Activated B cell treated with CpG ODN at 0.5 μM for 24 hours (primary cell): Measurements from ENCODE around the gene CEP89. TPM values are rescaled to one million over a fixed set of nuclear protein-coding genes. Genes with fewer than 3 reads are reported as not detected.
"Not testable (repeated sequence)": the region's sequence is repeated elsewhere in the genome, so short reads cannot be mapped to it uniquely, and the experiment has no call there.

ENCODE experiments used
- ATAC-seq: fragments of 200-7000 bp; cut with Tn5 transposase; one replicate; pipeline ENCODE4 v1.10.0; 2021; ENCODE audit warnings: low read depth, mild to moderate bottlenecking, moderate library complexity
- CTCF ChIA-PET: fragments of 350-600 bp; sonication (Branson Sonifier 250); formaldehyde crosslinking; loops from one replicate; lab custom pipeline; 2021; ENCODE audit warnings: antibody characterized with exemption; lab: Charles Lee
- POLR2A ChIA-PET: fragments of 350-600 bp; sonication (Branson Sonifier 250); formaldehyde crosslinking; loops from one replicate; lab custom pipeline; 2021; ENCODE audit warnings: antibody characterized with exemption; lab: Charles Lee
- DNase-seq: peaks from one replicate; pipeline ENCODE4 v3.0.0; 2022
- H3K27ac Mint-ChIP-seq: one replicate; pipeline ENCODE4 v1.8.0; 2020; ENCODE audit warnings: mixed read lengths
- H3K27me3 Mint-ChIP-seq: one replicate; pipeline ENCODE4 v1.8.0; 2021; ENCODE audit warnings: mixed read lengths
- H3K36me3 Mint-ChIP-seq: one replicate; pipeline ENCODE4 v1.8.0; 2021; ENCODE audit warnings: low read depth, mixed read lengths
- H3K4me1 Mint-ChIP-seq: one replicate; pipeline ENCODE4 v1.8.0; 2021; ENCODE audit warnings: mixed read lengths
- H3K4me3 Mint-ChIP-seq: one replicate; pipeline ENCODE4 v1.8.0; 2020; ENCODE audit warnings: mild to moderate bottlenecking, mixed read lengths
- H3K9me3 Mint-ChIP-seq: one replicate; pipeline ENCODE4 v1.8.0; 2020; ENCODE audit warnings: mixed read lengths
- intact Hi-C: fragments of 100-400 bp; cut with micrococcal nuclease; formaldehyde crosslinking; loops from one replicate; pipeline ENCODE4 v1.15.1; 2024
- total RNA-seq: library from RNA; stranded (reverse); gene quantifications from 2 replicates; pipeline ENCODE4 v1.2.3, GENCODE V29; 2022
- TF ChIP-seq, protein P1 (sequence below): fragments of 200-600 bp; IDR thresholded peaks from one replicate; pipeline ENCODE4 v1.8.0; 2022; ENCODE audit warnings: antibody characterized with exemption, mild to moderate bottlenecking

The CEP89 gene
- total RNA-seq, 1 donor from 2014 or later = 19.4 TPM

DNA sequence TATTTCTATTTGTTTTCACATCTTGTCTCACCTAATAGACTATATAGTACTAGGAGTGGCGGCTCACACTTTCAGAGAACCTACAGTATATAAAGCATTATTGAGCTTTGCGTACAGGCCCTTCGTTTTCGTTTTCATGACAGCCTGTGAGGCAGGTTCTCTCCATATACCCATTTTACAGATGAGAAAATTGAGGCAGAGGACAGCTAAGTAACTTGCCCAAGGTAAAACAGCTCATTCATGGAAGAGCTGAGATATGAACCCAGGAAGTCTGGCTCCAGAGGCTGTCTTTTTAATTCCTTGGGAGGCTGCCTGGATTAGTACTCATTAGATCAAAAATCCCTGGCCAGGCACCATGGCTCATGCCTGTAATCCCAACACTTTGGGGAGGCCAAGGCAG is 29.2 kb upstream of the CEP89 start:
- H3K4me3 Mint-ChIP-seq = no peak overlapping the region
- no peaks in the 10 kb centered on the region for H3K9me3 Mint-ChIP-seq
- no peak overlapping the region for H3K27ac Mint-ChIP-seq
- ATAC-seq = no peak
- ChIA-PET POLR2A (no interaction called here), CTCF (no interaction called here)
- no peaks in the 10 kb centered on the region for H3K27me3 Mint-ChIP-seq
- peaks cover 9% of the 10 kb centered on the region for H3K36me3 Mint-ChIP-seq
- intact Hi-C loops = no loop called here
- H3K4me1 Mint-ChIP-seq = peaks cover 4% of the 10 kb centered on the region
- no peak for DNase-seq
- TF ChIP-seq, protein P1, sequence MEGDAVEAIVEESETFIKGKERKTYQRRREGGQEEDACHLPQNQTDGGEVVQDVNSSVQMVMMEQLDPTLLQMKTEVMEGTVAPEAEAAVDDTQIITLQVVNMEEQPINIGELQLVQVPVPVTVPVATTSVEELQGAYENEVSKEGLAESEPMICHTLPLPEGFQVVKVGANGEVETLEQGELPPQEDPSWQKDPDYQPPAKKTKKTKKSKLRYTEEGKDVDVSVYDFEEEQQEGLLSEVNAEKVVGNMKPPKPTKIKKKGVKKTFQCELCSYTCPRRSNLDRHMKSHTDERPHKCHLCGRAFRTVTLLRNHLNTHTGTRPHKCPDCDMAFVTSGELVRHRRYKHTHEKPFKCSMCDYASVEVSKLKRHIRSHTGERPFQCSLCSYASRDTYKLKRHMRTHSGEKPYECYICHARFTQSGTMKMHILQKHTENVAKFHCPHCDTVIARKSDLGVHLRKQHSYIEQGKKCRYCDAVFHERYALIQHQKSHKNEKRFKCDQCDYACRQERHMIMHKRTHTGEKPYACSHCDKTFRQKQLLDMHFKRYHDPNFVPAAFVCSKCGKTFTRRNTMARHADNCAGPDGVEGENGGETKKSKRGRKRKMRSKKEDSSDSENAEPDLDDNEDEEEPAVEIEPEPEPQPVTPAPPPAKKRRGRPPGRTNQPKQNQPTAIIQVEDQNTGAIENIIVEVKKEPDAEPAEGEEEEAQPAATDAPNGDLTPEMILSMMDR = no peak

DNA sequence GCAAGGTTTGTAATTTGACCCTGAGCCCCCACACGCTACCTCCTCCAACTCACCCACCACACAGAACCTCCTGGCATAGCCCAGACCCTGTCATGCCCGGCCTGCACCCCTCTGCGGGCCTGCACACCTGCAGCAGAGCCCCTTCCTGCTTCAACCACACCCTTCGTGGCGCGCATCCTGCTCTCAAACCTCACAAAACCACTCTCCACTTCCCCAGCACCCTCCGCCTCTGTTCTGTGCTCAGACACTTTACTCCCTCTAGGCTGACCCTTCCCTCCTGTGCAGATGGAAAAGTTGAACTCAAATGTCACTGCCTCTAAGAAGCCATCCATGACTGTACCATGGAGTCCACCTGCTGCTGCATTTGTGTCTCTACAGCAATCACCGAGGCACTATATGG is 28.8 kb upstream of the CEP89 start:
- TF ChIP-seq, protein P1 = no peak
- Mint-ChIP-seq H3K4me3 (no peak overlapping the region), H3K27me3 (no peaks in the 10 kb centered on the region), H3K9me3 (no peaks in the 10 kb centered on the region), H3K4me1 (peaks cover 4% of the 10 kb centered on the region), H3K27ac (no peak overlapping the region), H3K36me3 (peaks cover 9% of the 10 kb centered on the region)
- DNase-seq = no peak
- no peak for ATAC-seq
- ChIA-PET CTCF (no interaction called here), POLR2A (no interaction called here)
- intact Hi-C loops = no loop called here

DNA sequence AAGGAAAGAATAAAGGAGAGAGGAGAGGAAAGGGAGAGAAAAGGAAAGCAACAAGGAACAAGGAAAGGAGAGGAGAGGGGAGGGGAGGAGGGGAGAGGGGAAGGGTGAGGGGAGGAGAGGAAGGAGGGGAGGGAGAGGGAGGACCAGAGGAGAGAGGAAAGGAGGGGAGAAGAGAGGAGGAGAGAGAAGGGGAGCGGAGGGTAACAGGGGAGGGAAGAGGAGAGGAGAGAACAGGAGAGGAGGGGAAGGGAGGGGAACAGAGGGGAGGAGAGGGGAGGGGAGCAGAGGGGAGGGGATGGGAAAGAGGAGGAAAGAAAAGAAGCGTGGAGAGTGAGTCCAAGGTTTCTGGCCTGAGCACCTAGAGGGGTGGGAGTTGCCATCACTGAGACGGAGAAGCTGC is 27.0 kb upstream of the CEP89 start:
- no peak overlapping the region for H3K27ac Mint-ChIP-seq
- ChIA-PET CTCF (no interaction called here), POLR2A (no interaction called here)
- no peak for ATAC-seq
- H3K27me3 Mint-ChIP-seq = no peaks in the 10 kb centered on the region
- no peaks in the 10 kb centered on the region for H3K9me3 Mint-ChIP-seq
- H3K4me1 Mint-ChIP-seq = peaks cover 4% of the 10 kb centered on the region
- TF ChIP-seq, protein P1 = no peak
- intact Hi-C loops = no loop called here
- peaks cover 11% of the 10 kb centered on the region for H3K36me3 Mint-ChIP-seq
- DNase-seq = no peak
- no peak overlapping the region for H3K4me3 Mint-ChIP-seq

DNA sequence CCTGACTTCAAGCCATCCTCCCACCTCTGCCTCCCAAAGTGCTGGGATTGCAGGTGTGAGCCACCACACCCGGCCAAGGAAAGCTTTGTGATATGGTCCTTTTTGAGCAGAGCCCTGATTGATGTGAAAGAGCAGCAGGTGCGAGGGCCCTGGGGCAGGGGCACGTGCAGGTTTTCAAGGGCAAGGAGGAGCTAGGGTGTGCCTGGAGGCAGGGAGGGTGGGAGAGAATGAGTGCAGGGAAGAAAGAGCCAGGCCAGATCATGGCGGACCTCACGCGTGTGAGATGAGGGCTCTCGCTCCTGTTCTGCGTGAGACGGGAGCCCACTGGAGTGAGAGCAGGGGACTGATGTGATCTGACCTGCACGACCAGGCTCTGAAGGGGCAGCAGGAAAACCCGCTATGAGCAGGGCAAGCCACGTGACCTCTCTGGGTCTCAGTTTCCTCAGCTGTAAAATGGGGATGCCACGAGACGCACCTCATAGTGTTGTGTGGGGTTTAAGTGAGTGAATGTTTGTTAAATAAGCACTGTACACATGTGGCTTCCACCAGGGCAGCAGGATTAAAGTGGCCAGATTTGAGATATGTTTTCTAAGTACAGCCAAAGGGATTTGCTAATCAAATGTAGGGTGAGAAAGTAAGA is 26.1 kb upstream of the CEP89 start:
- Mint-ChIP-seq H3K4me1 (peaks cover 4% of the 10 kb centered on the region), H3K4me3 (no peak overlapping the region), H3K27ac (no peak overlapping the region), H3K36me3 (peaks cover 11% of the 10 kb centered on the region), H3K27me3 (no peaks in the 10 kb centered on the region), H3K9me3 (no peaks in the 10 kb centered on the region)
- ATAC-seq (no peak), DNase-seq (no peak)
- POLR2A ChIA-PET = no interaction called here
- CTCF ChIA-PET = no interaction called here
- intact Hi-C loops = no loop called here
- TF ChIP-seq, protein P1 = no peak

DNA sequence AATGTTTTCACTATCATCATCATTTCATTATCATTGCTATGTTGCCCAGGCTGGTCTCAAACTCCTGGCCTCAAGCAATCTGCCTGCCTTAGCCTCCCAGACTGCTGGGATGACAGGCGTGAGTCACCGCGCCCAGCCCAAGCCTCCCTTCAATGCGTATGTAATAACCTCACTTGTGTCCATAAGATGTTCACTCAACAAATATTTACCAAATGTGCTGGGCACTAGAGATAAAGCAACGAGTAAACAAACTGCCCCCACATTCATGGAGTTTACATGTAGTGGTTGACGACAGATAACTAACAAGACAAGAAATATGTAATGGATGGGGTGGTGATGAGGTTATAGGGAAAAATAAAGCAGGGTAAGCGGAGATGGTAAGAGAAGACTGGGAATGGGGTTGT is 25.3 kb upstream of the CEP89 start:
- DNase-seq, POLR2A ChIA-PET, H3K4me1 Mint-ChIP-seq, H3K4me3 Mint-ChIP-seq, H3K27ac Mint-ChIP-seq, CTCF ChIA-PET, ATAC-seq, H3K9me3 Mint-ChIP-seq, H3K27me3 Mint-ChIP-seq, intact Hi-C loops: not testable (repeated sequence)
- peaks cover 11% of the 10 kb centered on the region for H3K36me3 Mint-ChIP-seq

DNA sequence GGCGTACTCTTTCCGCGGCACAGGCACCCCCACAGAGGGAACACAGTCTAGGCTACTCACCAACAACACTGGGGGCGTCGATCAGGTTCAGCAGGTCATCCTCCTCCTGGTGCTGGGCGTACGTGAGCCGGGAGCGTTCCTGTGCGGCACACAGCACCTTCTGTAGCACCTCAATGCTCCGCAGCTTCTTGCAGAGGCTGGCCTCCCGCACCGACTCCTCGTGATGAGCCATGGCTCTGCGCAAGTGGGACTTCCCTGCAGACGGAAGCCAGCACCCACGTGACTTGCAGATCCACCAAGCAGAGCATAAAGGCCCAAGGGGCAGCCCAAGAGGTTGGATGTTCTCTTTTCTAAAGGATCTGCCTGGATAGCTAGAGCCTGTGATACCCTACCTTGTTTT is 24.2 kb upstream of the CEP89 start:
- H3K9me3 Mint-ChIP-seq, POLR2A ChIA-PET, H3K27ac Mint-ChIP-seq, H3K4me3 Mint-ChIP-seq, ATAC-seq, intact Hi-C loops, CTCF ChIA-PET, H3K27me3 Mint-ChIP-seq, H3K4me1 Mint-ChIP-seq, DNase-seq: not testable (repeated sequence)
- peaks cover 11% of the 10 kb centered on the region for H3K36me3 Mint-ChIP-seq
